Nephron (organoid): Measurements from ENCODE around the gene SLC15A5.

Experiments used
- H3K27ac Mint-ChIP-seq, 3 experiments: 2 replicates each; pipeline ENCODE4 v1.8.0; 2020; ENCODE audit warnings: mixed read lengths in 3 of 3, mild to moderate bottlenecking in 2 of 3, moderate library complexity in 1 of 3
- H3K27me3 Mint-ChIP-seq: 2 replicates; pipeline ENCODE4 v1.8.0; 2021; ENCODE audit warnings: low read depth, mild to moderate bottlenecking, moderate library complexity, mixed read lengths
- H3K36me3 Mint-ChIP-seq: 2 replicates; pipeline ENCODE4 v1.8.0; 2020; ENCODE audit warnings: low read depth, mixed read lengths
- H3K4me1 Mint-ChIP-seq: 2 replicates; pipeline ENCODE4 v1.8.0; 2020; ENCODE audit warnings: mixed read lengths
- H3K4me3 Mint-ChIP-seq, 3 experiments: 2 replicates each; pipeline ENCODE4 v1.8.0; 2020; ENCODE audit warnings: mild to moderate bottlenecking in 3 of 3, mixed read lengths in 3 of 3, moderate library complexity in 2 of 3
- H3K9me3 Mint-ChIP-seq: 2 replicates; pipeline ENCODE4 v1.8.0; 2020; ENCODE audit warnings: mixed read lengths
- CTCF ChIP-seq, 3 experiments: fragments of 200-600 bp; sonication (generic); IDR thresholded peaks; one replicate each; pipeline ENCODE4 v1.5.0; 2021; ENCODE audit warnings: antibody characterized with exemption in 3 of 3; ENCODE audit not compliant: unreplicated experiment in 3 of 3

SLC15A5 gene

GRCh38 chr12:16175840-16176239, 101.6 kb downstream of the SLC15A5 start:
- TF ChIP-seq CTCF (IDR thresholded peaks at IDR 0.05; ENCODE audit: unreplicated experiment in 3 of 3), result no peak
- Mint-ChIP-seq H3K27ac (no peak overlapping the region), H3K9me3 (peaks cover 2% of the 10 kb centered on the region), H3K4me3 (no peak overlapping the region), H3K27me3 (no peaks in the 10 kb centered on the region), H3K36me3 (no peaks in the 10 kb centered on the region), H3K4me1 (no peaks in the 10 kb centered on the region)

GRCh38 chr12:16174282-16174681, 103.2 kb downstream of the SLC15A5 start:
- Mint-ChIP-seq H3K4me3 (no peak overlapping the region), H3K36me3 (no peaks in the 10 kb centered on the region), H3K27ac (no peak overlapping the region), H3K4me1 (no peaks in the 10 kb centered on the region), H3K9me3 (no peaks in the 10 kb centered on the region), H3K27me3 (no peaks in the 10 kb centered on the region)
- TF ChIP-seq CTCF (IDR thresholded peaks at IDR 0.05; ENCODE audit: unreplicated experiment in 3 of 3), result no peak

- Mint-ChIP-seq H3K36me3 (no peaks in the 10 kb centered on the region), H3K27me3 (no peaks in the 10 kb centered on the region), H3K4me1 (no peaks in the 10 kb centered on the region), H3K9me3 (no peaks in the 10 kb centered on the region), H3K4me3 (no peak overlapping the region), H3K27ac (no peak overlapping the region)
- TF ChIP-seq CTCF (IDR thresholded peaks at IDR 0.05; ENCODE audit: unreplicated experiment in 3 of 3), result no peak
Observed at GRCh38 chr12:16171348-16171747, 106.1 kb downstream of the SLC15A5 start.

- no peak overlapping the region for H3K4me3 Mint-ChIP-seq
- H3K4me1 Mint-ChIP-seq, result peaks cover 9% of the 10 kb centered on the region
- no peaks in the 10 kb centered on the region for H3K36me3 Mint-ChIP-seq
- H3K27ac Mint-ChIP-seq, result no peak overlapping the region
- TF ChIP-seq CTCF (IDR thresholded peaks at IDR 0.05; ENCODE audit: unreplicated experiment in 3 of 3), result no peak
- no peaks in the 10 kb centered on the region for H3K9me3 Mint-ChIP-seq
- H3K27me3 Mint-ChIP-seq, result no peaks in the 10 kb centered on the region
Observed at GRCh38 chr12:16168078-16168477, 109.4 kb downstream of the SLC15A5 start.

GRCh38 chr12:16166563-16167470, 110.7 kb downstream of the SLC15A5 start:
- Mint-ChIP-seq H3K27me3 (no peaks in the 10 kb centered on the region), H3K9me3 (no peaks in the 10 kb centered on the region), H3K4me3 (no peak overlapping the region), H3K4me1 (peaks cover 9% of the 10 kb centered on the region), H3K27ac (no peak overlapping the region), H3K36me3 (no peaks in the 10 kb centered on the region)
- TF ChIP-seq CTCF (IDR thresholded peaks at IDR 0.05; ENCODE audit: unreplicated experiment in 3 of 3), result no peak

GRCh38 chr12:16165506-16165905, 112.0 kb downstream of the SLC15A5 start:
- Mint-ChIP-seq H3K9me3 (no peaks in the 10 kb centered on the region), H3K27ac (no peak overlapping the region), H3K4me3 (no peak overlapping the region), H3K36me3 (no peaks in the 10 kb centered on the region), H3K4me1 (peaks cover 9% of the 10 kb centered on the region), H3K27me3 (no peaks in the 10 kb centered on the region)
- peak; percentile 57 to 70 (median 63) for TF ChIP-seq CTCF (IDR thresholded peaks at IDR 0.05; ENCODE audit: unreplicated experiment in 3 of 3)
